GM12878 (cell line): ENCODE results near the gene GPRC5C. TPM values are rescaled to one million over a fixed set of nuclear protein-coding genes. Genes with fewer than 3 reads are reported as not detected.

Experiments
- EGR1 ChIP-seq, 2 experiments: IDR thresholded peaks; 1 replicate in 1 of 2; 2 replicates in 1 of 2; pipeline ENCODE4 v1.6.1; 2011 to 2012; ENCODE audit warnings: low read depth in 2 of 2, low read length in 2 of 2, borderline replicate concordance in 1 of 2, mild to moderate bottlenecking in 1 of 2, moderate library complexity in 1 of 2
- NFIC ChIP-seq: IDR thresholded peaks from 2 replicates; pipeline ENCODE4 v1.6.1; 2012; ENCODE audit warnings: low read depth, mild to moderate bottlenecking, inconsistent platforms, low read length, moderate library complexity
- NR2F1 ChIP-seq: fragments of 450-650 bp; conservative IDR thresholded peaks from 2 replicates; pipeline ENCODE4 v1.6.1; 2017; ENCODE audit warnings: mild to moderate bottlenecking
- PBX3 ChIP-seq: IDR thresholded peaks from 2 replicates; pipeline ENCODE4 v1.6.1; 2011; ENCODE audit warnings: mild to moderate bottlenecking, low read depth, low read length, moderate library complexity; ENCODE audit not compliant: insufficient replicate concordance
- RCOR1 ChIP-seq: conservative IDR thresholded peaks from 2 replicates; pipeline ENCODE4 v1.6.1; 2012; ENCODE audit warnings: low read depth, low read length, improper control_type of control experiment
- TCF3 ChIP-seq: IDR thresholded peaks from 2 replicates; pipeline ENCODE4 v1.6.1; 2012; ENCODE audit warnings: low read depth, mild to moderate bottlenecking, low read length, borderline replicate concordance; ENCODE audit not compliant: insufficient read depth
- YBX1 ChIP-seq: fragments of 450-650 bp; IDR thresholded peaks from 2 replicates; pipeline ENCODE4 v1.6.1; 2016; ENCODE audit warnings: antibody characterized with exemption
- ZNF384 ChIP-seq: IDR thresholded peaks from 2 replicates; pipeline ENCODE4 v1.6.1; 2012; ENCODE audit warnings: low read depth, mild to moderate bottlenecking, low read length, improper control_type of control experiment, borderline replicate concordance
- ZSCAN29 ChIP-seq: fragments of 450-650 bp; IDR thresholded peaks from 2 replicates; pipeline ENCODE4 v1.6.1; 2017; ENCODE audit warnings: mild to moderate bottlenecking, moderate library complexity
- polyA plus RNA-seq, 11 experiments: library from polyadenylated mRNA; depleted of rRNA in 4 of 11; unstranded in 6 of 11; stranded (reverse) in 5 of 11; fragments of >200 nt; fragmentation: Nextera tagmentation in 4 of 11; fragmentation: Illumina TruSeq in 1 of 11; extraction: Ambion mirVana in 4 of 11; extraction: Trizol in 1 of 11; gene quantifications; 1 replicate in 1 of 11; 2 replicates in 10 of 11; pipeline versions ENCODE4 v1.2.1 to v1.2.3, GENCODE V29; 2011 to 2016; ENCODE audit warnings: inconsistent platforms in 2 of 11, missing spikeins in 2 of 11, low read depth in 1 of 11
- total RNA-seq, 4 experiments: library from RNA; depleted of rRNA in 3 of 4; stranded (reverse); fragments of >200 nt in 3 of 4; fragmentation: Illumina TruSeq in 1 of 4; extraction: Trizol in 1 of 4; gene quantifications; 2 replicates each; pipeline versions ENCODE4 v1.2.1 to v1.2.3, GENCODE V29; 2013 to 2021

Gene GPRC5C
- total and polyA plus RNA-seq, 10 of the 15 experiments (the other 5 are each of a cell fraction or from before 2014, with no cell fraction given): 0.04 to 1.3 (median 0.36) TPM; not detected in 2

GRCh38 chr17:74442670-74443515 lies 11.0 kb downstream of the GPRC5C start (continued):
- TF ChIP-seq PBX3 (no peak), NFIC (no peak), RCOR1 (no peak), NR2F1 (no peak; the same call in 1 of the 2 replicates), TCF3 (no peak), EGR1 (IDR thresholded peaks at IDR 0.05; ENCODE audit: borderline replicate concordance in 1 of 2, low read depth in 2 of 2, low read length in 2 of 2) (no peak), YBX1 (no peak), ZNF384 (peak; percentile 63; the same call in 1 of the 2 replicates), ZSCAN29 (no peak)
